HG03045 (cell line): ENCODE measurements around the gene FHIP1A.
"Not testable (repeated sequence)": the region's sequence is repeated elsewhere in the genome, so short reads cannot be mapped to it uniquely, and the experiment has no call there.

Experiments used
- ATAC-seq: cut with Tn5 transposase; IDR thresholded peaks from one replicate; pipeline ENCODE4 v1.9.1; 2021; ENCODE audit warnings: mild to moderate bottlenecking, moderate library complexity; ENCODE audit not compliant: unreplicated experiment

FHIP1A gene

DNA sequence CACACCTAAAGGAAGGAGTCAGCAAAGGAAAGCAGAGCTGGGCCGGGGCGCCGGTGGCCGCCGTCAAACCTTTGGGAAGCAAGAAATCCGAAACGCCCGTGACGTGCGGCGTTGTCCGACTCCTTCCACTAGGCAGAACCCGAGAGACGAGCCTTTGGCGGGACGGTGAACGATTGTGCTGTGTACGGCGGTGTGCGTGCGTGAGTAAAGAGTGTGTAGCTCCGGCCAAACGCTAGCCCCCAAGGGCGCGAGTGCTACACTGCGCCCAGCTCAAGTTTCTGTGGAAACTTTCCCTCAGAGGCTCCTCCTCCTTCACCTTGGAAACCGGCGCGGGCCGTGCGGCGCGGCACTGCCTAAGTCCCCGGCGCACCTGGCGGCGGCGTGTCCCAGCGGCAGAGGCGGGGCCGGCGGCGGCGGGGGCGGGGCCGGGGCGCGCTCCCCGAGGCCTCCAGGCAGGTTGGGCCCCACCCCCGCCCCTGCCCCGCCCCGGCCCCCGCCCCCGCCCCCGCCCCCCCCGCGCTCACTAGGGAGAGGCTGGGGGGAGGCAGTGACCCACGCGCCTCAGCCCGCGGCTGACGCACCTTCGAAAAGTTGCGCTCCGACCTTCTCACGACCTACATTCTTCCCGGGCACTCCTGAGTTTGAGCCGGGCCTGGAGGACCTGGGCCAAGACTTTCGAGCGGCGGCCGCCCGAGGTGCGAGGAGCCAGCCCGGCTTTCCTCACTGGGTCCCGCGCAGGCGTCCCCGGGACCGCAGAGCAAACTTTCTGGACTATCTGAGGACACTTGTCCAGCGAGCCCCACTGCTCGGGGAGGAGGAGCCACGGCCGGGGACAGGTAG lies at the start of gene FHIP1A:
Gene FHIP1A, plus strand, starts transcription at position 547 of the 840 bp plus-strand sequence. CDS start 157,084 bp downstream, outside the sequence.
- ATAC-seq: peak; percentile 86

DNA sequence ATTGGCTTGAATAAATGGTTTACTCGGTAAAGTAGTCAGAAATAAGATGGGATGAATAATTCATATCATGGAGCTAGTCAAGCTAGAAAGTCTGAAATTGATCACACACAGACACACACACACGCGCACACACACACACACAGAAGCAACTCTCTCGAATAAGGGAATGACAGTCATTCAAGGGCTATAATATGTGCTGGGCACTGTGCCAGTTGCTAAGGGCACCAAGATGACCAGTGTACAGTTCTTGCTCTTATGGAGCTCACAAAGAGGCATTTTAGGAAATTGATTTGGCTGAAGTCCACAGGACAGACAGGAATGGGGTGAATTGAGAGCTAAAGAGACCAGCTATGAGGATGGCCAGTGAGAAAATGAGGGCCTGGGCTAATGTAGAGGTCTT lies 49.4 kb upstream of the FHIP1A start:
- no peak for ATAC-seq

DNA sequence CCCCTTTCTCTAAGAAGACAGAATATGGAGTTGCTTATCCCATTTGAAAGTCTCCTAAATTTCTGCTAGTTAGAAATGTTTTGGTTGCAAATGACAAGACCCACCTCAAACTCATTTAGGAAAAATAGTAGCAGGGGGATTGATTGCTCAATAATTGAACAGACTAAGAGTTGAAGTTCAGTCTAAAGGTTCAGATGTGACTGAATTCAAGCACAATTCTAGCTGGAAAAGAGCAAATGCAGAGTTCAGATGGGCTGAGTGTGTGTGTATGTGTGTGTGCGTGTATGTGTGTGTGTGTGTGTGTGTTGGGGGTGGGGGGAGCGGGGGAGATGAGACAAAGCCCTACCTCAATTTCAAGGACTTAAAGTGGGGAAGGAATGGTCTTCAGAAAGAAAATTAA lies 47.9 kb upstream of the FHIP1A start:
- no peak for ATAC-seq

DNA sequence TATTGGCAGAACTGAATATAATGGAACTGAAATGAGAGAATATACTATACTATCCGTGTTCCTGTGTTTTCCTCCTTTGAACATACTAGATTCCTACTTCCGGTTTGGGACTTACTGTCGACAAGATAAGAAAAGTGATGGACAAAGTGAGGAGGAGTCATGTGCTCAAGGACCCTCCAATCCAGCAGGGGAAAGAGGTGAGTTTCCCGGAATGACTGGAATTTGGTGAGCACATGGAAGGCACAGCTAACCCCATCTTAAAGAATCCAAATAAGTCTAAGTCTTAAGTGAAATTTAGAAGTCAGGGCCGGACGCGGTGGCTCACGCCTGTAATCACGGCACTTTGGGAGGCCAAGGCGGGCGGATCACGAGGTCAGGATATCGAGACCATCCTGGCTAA lies 47.0 kb upstream of the FHIP1A start:
- ATAC-seq: no peak

DNA sequence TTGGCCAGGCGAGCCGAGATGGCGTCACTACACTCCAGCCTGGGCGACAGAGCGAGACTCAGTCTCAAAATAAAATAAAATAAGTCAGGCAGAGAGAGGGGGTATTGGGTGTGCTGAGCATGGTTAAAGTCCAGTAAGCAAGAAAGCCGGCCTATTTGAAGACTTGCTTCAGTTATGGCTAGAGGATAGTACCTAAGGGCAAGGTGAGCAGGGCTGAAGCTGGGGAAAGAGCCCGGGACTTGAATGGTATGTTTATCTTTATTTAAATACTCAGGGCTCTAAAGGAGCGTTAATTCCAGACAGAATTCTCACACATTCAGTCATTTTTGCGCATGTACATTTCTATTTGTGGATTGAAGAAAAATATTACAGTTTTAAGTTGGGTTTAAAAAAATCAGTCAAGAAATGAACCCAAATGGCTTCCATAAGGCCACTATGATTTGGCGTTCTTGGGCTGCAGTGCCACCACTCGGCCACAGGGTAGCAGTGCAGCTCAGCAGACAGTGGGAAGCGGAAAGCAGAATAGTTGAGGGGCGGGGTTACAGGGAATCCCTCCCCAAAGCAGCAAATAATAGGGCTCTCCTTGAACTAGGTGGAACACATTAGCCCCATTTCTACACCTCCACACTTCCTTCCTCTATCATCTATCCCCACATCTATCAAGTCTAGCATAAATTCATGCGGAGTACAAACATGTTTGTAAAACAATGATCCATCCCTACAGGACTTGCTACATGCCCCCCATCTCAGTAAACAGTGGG lies 46.4 kb upstream of the FHIP1A start:
- ATAC-seq: peak; percentile 94

DNA sequence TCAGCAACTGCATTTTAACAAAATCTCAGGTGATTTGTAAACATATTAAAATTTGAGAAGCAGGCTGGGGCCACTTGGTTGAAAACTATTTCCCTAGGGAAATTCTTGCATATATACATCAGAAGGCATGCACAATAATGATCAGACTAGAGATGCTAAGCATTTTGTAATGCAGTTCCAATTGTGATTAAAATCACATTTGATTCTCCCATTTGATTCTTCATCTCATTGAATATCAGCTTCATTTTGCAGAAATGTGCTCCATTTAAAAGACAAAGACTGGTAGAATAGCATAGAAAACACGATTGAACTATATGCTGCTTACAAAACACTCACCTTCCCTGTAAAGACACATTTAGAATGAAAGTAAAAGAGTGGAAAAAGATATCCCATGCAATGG lies 32.4 kb upstream of the FHIP1A start:
- ATAC-seq: no peak

DNA sequence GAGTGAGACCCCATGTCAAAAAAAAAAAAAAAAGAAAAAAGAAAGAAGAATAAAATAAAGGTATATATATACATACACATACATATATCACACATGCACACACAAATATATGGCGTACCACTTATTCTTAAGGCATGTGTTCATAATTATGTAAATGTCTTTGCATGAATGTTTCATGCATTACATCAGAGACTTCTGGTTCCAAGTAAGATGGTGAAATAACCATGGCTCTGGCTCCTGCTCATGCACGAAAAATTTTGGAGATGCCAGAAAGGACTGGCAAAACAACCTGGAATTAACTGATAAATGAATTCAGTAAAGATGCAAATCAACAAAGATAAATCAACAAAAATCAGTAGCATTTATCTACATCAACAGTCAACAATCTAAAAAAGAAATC lies 19.7 kb upstream of the FHIP1A start:
- no peak for ATAC-seq

DNA sequence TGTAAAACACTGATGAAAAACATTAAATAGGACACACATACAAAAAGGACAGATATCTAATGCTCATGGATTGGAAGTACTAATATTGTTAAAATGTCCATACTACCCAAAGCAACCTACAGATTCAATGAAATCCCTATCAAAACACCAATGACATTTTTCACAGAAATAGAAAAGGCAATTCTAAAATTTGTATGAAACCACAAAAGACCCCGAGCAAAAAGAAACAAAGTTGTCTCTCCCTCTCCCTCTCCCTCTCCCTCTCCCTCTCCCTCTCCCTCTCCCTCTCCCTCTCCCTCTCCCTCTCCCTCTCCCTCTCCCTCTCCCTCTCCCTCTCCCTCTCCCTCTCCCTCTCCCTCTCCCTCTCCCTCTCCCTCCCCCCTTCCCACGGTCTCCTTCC lies 19.2 kb upstream of the FHIP1A start:
- not testable (repeated sequence) for ATAC-seq

DNA sequence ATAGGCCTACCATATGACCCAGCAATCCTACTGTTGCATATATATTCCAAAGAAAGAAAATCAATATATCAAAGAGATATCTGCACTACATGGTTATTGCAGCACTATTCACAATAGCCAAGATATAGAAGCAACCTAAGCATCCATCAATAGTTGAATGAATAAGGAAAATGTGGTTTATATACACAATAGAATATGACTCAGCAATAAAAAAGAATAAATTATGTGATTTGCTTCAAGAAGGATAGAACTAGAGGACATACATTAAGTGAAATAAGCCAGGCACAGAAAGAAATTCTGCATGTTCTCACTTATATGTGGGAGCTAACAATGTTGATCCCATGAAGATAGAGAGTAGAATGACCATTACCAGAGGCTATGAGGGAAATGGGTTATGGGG lies 13.1 kb upstream of the FHIP1A start:
- no peak for ATAC-seq

DNA sequence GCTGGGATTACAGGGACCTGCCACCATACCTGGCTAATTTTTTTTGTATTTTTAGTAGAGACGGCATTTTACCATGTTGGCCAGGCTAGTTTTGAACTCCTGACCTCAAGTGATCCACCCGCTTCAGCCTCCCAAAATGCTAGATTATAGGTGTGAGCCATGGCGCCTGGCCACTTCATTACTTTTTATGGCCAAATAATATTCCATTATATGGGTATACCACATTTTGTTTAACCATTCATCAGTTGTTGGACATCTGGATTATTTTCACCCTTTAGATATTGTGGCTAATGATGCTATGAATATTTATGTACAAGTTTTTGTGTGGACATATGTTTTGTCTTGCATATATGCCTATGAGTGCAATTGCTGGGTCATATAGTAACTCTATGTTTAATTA lies 8.6 kb upstream of the FHIP1A start:
- ATAC-seq: no peak

DNA sequence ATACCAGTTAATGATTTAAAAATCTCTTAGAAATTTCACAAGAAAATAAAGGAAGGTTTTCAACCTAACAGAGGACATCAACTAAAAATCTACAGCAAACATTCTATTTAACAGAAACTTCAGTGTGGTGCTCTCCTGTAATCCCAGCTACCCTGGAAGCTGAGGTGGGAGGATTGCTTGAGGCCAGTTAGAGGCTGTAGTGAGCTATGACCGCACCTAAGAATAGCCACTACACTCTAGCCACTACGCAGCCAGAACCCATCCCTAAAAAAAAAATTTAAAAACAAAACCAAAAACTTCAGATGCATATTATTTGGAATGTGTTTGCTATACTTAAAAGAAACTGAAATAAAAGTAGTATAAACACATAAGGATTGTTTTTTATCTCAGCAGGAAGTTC lies 7.2 kb upstream of the FHIP1A start:
- ATAC-seq: no peak

DNA sequence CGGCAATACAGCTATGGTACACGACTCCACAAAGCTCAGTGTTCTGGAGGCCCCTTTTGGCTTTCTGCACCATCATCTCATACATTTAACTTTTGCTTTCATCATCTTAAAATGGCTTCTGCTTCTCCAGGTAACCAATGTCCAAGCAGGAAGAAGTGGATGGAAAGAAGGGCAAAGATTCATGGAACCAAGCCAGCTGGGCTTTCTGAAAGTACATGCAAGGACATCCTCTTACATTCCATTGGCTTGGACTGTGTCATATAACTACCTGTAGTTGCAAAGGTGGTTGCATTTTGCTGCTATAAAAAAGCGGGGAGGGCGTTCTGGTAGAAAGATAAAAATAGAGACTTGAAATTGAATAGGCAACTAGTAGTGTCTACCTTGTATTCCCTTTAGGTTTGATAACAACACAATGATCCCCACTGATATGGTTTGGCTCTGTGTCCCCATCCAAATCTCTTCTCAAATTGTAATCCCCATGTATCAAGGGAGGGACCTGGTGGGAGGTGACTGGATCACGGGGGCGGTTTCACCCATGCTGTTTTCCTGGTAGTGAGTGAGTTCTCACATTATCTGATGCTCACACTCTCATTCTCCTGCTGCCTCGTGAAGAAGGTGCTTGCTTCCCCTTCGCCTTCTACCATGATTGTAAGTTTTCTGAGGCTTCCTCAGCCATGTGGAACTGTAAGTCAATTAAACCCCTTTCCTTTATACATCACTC lies 6.7 kb upstream of the FHIP1A start:
- no peak for ATAC-seq

DNA sequence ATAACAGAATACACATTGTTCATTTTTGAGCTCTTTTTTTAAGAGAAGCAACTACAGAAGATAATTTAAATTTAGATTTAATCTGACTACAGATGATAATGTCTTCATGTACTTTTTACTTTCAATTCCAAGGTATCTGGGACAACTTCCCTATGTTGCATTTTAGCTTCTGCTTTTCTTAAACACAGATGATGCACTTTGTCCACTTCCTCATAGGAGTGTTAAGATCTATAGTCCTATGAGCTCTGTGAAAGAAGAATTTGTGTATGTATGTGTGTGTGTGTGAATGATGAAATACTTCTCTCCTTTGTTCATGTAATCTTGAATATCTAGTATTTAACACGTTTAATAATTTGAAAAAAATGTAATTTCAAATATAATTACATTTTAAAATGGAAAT lies 5.3 kb upstream of the FHIP1A start:
- ATAC-seq: no peak

DNA sequence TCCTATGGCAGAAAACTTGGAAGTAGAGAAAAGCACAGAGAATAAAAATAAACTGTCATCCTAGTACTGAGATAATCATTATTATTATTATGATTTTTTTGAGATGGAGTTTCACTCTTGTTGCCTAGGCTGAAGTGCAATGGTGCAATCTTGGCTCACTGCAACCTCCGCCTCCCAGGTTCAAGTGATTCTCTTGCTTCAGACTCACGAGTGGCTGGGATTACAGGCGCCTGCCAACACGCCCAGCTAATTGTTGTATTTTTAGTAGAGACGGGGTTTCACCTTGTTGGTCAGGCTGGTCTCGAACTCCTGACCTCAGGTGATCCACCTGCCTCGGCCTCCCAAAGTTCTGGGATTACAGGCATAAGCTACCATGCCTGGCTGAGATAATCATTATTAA lies 4.2 kb upstream of the FHIP1A start:
- ATAC-seq: not testable (repeated sequence)

DNA sequence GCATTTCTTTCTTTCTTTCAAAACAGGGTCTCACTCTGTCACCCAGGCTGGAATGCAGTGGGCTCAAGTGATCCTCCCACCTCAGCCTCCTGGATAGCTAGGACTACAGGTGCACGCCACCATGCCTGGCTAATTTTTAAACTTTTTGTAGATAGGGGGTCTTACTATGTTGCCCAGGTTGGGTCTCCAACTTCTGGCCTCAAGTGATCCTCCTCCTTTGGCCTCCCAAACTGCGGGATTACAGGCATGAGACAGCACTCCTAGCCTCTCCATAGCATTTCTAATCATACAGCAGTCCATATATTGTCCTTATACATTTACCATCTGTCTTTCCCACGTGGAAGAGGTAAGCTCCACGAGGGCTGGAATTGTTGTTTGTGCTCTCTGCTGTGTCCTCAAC lies 2.0 kb upstream of the FHIP1A start:
- ATAC-seq: no peak

DNA sequence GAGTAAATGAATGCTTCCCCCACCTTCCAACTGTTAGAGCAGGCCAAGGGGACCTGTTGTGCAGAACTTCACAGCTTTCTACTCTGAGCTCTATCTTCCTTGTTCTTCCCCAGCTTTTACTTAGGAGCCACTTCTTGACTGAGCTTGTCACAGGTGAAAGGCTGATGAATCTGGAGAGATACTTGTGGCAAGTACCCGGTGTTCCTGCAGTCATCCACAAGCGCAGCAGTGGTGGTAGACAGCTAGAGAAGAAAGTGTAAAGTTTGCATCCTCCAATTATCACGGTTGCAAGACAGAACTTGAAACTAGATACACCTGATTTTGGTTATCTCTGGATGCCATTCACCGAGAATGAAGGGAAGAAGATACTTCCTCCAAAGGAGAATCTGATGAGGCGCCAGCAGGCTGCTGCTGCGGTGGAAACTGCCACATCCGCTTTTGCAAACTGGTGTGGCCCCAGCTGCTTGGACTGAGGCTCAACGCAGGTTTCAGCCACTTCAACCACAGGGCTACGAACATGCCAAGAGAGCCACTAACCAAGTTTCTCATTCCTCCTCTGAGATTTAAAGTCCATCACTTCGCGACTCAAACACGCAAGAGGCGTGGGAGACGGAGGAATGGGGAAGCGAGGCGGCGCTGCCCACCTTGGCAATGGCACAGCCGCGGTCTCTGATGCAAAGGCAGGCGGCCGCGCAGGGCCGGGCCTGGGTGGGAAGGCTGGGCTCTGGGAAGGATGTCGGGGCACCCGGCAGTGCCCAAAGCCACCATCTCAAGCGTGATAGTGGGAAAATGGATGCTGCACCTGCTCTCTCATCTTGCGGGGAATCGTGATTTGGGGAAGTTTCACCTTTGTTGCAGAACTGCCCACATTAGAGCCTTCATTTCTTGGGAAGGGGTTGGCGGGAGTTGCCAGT lies 1.3 kb upstream of the FHIP1A start:
- peak; percentile 72 for ATAC-seq

DNA sequence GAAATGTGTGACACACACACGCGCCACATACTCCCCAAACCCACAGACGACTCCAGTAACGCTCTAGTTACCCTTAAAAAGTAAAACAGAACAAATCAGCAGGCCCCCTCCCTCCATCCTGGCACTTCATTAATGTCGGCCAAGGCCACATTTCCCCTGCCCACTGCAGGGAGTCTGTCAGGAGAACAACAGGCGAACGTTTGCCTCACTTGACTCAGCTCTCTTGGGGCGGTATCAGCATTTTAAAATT lies 671 bp upstream of the FHIP1A start:
- peak; percentile 12 for ATAC-seq

DNA sequence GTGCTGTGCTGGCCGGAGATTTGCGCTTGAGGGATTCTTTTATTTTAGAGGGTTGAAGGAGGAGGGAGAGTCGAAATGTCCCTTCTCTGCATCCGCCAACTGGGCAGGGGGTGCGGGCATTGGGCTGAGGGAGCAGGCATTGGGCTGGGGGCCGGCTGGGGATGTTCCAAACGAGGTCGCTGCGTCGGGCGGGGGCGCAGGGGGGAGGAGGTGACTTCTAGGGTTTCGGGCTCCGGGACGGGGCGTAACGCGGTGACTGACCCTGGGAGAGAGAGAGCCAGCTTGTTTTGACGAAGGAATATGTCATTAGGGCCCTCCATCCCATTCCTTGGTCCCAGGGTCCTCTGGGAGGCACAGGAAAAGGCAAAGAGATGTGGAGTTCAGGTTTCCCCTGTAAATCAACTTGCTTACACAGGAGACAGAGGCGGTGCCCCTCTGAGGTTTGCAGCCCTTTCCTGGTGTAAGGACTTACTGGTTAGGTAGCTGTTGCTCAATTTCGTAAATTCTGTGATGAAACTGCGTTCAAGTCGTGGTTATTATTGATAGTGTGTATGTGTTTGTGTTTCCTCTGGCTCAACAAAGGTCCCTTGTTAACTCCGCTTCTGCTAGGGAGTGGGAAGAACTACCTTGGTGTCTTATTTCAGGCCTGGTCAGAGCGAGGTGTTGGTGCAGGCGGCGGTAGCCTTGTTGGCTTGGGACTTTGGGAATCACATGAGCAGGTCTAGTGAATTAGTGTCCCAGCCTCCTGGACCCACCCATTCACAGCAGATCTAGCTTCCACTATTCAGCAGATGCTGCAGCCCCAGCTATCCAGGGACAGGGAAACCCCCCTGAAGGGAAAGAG lies 716 bp downstream of the FHIP1A start:
- no peak for ATAC-seq

DNA sequence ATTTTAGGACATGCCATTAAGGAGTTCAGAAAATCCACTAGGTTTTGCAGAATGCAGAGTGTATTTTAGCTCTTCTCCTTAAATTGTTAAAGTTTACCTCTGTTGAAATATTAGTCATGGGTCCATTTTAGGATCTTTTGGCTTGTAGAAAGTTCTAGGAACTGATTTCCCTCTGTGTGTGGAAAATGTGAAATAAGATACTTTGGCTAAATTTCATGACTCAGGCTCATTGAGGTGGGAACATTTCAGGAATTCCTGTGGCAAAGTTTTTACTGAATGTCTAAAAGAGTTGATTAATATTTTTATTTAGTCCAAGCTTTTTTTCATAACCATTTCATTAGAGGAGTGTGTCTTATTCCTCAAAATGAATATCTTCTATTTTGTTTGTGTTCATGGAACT lies 7.0 kb downstream of the FHIP1A start:
- no peak for ATAC-seq

DNA sequence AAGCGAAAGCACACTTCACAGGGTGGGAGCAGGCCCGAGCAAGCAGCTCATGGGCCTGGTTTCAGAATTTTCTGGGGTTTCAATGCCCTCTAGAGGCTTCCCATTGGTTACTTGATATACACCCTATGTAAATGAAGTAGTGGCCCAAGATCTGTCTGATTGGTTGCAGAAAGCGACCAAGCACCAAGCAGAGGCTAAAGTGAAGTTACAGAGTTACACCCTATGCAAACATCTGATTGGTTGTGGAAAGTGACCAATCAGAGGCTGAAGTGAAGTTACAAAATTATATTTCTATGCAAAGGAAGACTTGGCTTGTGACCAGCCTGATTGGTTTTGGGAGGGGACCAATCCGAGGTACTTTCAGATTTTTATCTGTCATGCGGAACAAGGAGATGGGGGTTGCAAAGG lies 8.2 kb downstream of the FHIP1A start:
- ATAC-seq: no peak
